Ishikawa (cell line): ENCODE data around the gene ANKRD12.
A peak's percentile ranks its signal among the peaks of the same experiment; 100 is the strongest.

ENCODE experiments used
- CEBPB ChIP-seq: IDR thresholded peaks from 2 replicates; pipeline ENCODE4 v1.6.1; 2012
- CREB1 ChIP-seq: IDR thresholded peaks from 2 replicates; pipeline ENCODE4 v1.6.1; 2012; ENCODE audit warnings: low read depth
- EGR1 ChIP-seq: IDR thresholded peaks from 2 replicates; pipeline ENCODE4 v1.6.1; 2012
- EP300 ChIP-seq: IDR thresholded peaks from 2 replicates; pipeline ENCODE4 v1.6.1; 2012; ENCODE audit warnings: borderline replicate concordance
- FOXM1 ChIP-seq: IDR thresholded peaks from 2 replicates; pipeline ENCODE4 v1.6.1; 2012; ENCODE audit warnings: low read depth, borderline replicate concordance
- MAX ChIP-seq: IDR thresholded peaks from 2 replicates; pipeline ENCODE4 v1.6.1; 2012
- NFIC ChIP-seq: IDR thresholded peaks from 2 replicates; pipeline ENCODE4 v1.6.1; 2012
- RAD21 ChIP-seq: IDR thresholded peaks from 2 replicates; pipeline ENCODE4 v1.6.1; 2012; ENCODE audit warnings: low read depth
- REST ChIP-seq: IDR thresholded peaks from 2 replicates; pipeline ENCODE4 v1.6.1; 2012; ENCODE audit warnings: low read depth, mild to moderate bottlenecking
- TAF1 ChIP-seq: IDR thresholded peaks from 2 replicates; pipeline ENCODE4 v1.6.1; 2012; ENCODE audit warnings: low read depth, mild to moderate bottlenecking
- TCF12 ChIP-seq: IDR thresholded peaks from 2 replicates; pipeline ENCODE4 v1.6.1; 2012; ENCODE audit warnings: low read depth
- TEAD4 ChIP-seq: IDR thresholded peaks from 2 replicates; pipeline ENCODE4 v1.6.1; 2012
- YY1 ChIP-seq: IDR thresholded peaks from 2 replicates; pipeline ENCODE4 v1.6.1; 2012; ENCODE audit warnings: low read depth
- ZBTB7A ChIP-seq: IDR thresholded peaks from 2 replicates; pipeline ENCODE4 v1.6.1; 2012; ENCODE audit warnings: low read depth
- TF ChIP-seq, protein P1 (sequence below): IDR thresholded peaks from 2 replicates; pipeline ENCODE4 v1.6.1; 2012

ANKRD12 gene

DNA sequence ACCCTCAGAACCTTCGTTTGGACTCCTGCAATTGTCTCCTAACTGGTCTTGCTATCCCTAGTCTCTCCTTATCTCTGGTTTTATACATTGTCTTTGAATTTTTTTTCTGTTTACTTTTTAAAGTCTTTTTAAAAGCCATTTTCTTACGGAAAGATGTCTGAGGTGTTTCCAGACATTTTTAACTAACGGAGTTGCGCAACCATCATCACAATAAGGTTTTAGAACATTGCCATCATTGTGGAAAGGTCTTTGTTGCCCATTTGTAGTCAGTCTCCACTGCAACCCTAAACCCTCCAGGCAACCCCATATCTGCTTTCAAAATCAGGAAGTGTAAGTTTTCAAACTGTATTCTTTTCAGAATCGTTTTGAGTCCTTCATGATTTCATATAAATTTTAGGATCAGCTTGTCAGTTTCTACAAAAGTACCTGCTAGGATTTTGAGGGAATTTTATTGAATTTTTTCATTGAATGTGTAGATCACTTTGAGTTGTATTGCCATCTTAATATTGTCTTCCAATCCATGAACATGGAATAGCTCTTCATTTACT, 46.3 kb downstream of the ANKRD12 start:
- TF ChIP-seq FOXM1: no peak
- peak; percentile 87 for TF ChIP-seq CEBPB

DNA sequence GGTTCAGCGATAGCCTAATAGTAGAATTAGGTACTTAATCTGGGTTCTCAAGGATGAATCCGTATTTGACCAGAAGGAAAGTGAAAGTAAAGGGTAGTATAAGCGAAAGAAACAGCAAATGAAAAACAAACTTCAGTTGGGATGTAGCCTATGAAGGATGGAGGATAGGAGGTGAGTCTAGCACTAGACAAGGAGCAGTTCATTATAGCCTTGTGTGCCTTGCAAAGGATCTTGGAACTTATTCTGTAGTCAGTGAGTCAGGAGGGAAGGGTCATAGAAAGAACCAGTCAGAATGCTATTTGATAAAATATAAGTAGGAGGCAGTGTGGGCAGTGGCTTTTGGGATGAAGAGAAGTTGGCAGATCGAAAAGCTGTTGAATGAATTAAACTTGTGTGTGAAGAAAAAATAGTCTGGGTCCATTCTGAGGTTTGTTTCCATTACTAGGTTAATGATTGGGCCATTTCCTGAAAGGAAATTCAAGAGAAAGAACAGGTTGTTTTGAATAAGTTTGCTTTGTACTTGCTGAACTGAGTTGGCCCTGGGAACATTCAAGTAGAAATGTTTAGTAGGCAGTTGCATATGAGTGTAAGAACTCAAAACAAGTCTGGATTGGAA, 48.5 kb downstream of the ANKRD12 start:
- TF ChIP-seq, protein P1, sequence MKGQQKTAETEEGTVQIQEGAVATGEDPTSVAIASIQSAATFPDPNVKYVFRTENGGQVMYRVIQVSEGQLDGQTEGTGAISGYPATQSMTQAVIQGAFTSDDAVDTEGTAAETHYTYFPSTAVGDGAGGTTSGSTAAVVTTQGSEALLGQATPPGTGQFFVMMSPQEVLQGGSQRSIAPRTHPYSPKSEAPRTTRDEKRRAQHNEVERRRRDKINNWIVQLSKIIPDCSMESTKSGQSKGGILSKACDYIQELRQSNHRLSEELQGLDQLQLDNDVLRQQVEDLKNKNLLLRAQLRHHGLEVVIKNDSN: no peak
- TF ChIP-seq YY1 (no peak), FOXM1 (no peak), EGR1 (no peak), ZBTB7A (no peak), TAF1 (no peak), TCF12 (no peak), REST (no peak), TEAD4 (no peak), MAX (no peak), EP300 (no peak), CREB1 (no peak), RAD21 (no peak), NFIC (no peak), CEBPB (no peak)

GRCh38 chr18:9188359-9189231, 52.0 kb downstream of the ANKRD12 start:
- no peak for TF ChIP-seq CREB1
- TF ChIP-seq ZBTB7A: no peak
- TF ChIP-seq EGR1: no peak
- TF ChIP-seq YY1: no peak
- TF ChIP-seq, protein P1: no peak
- no peak for TF ChIP-seq CEBPB
- TF ChIP-seq NFIC: no peak
- TF ChIP-seq TEAD4: no peak
- no peak for TF ChIP-seq FOXM1
- no peak for TF ChIP-seq REST
- TF ChIP-seq EP300: no peak
- no peak for TF ChIP-seq TCF12
- no peak for TF ChIP-seq RAD21

DNA sequence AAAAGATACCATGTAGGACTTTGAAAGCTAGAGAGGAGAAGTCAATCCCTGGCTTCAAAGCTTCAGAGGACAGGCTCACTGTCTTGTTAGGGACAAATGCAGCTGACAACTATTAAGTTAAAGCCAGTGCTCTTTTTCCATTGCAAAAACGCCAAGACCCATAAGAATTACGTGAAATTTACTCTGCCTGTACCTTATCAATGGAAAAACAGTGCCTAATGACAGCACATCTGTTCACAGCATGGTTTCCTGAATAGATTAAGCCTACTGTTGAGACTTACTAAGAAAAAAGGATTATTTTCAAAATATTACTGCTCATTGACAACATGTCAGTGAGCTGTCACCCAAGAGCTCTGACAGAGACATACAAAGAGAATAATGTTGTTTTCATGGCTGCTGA, 52.9 kb downstream of the ANKRD12 start:
- no peak for TF ChIP-seq ZBTB7A
- TF ChIP-seq FOXM1: no peak
- no peak for TF ChIP-seq CREB1
- no peak for TF ChIP-seq MAX
- no peak for TF ChIP-seq RAD21
- no peak for TF ChIP-seq EGR1
- no peak for TF ChIP-seq TEAD4
- TF ChIP-seq CEBPB: no peak

DNA sequence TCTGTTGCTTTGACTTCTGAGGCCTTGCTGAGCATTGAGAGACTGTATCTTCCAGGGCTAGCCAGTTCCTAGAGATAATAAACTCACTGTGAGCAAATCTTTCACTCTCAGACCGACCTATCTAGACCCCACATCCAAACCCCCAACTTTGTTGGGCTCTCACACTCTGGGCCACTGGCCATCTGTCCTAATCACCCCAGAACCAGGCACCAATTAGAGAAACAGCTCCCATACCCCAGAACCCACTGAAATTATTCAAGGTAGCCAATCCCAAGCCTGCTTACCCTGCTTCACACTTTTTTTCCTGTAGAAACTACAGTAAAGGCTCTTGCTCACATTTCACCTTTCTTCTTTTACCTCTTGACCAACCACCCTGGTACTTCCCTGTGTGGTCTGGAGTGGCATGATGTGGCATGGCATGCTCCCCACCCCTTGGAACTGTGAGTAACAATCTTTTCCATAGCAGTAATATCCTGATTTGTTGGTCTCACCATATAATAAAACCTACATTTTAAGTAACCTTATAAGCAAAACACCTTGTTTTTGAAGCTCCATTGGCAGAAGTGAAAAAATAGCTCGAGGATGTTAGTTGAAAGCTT, 55.2 kb downstream of the ANKRD12 start:
- TF ChIP-seq ZBTB7A (no peak), YY1 (no peak), CEBPB (no peak), TEAD4 (no peak)
